GM23248 (cell line): ENCODE measurements around the gene MEGF11. TPM values are rescaled to one million over a fixed set of nuclear protein-coding genes. Genes with fewer than 3 reads are reported as not detected.

Experiments used
- DNase-seq: peaks from one replicate; pipeline ENCODE4 v3.0.0-alpha.2; 2015
- H2AFZ ChIP-seq: fragments of 200-600 bp; sonication (generic); 2 replicates; pipeline ENCODE4 v1.6.1; 2016; ENCODE audit warnings: antibody characterized with exemption
- H3F3A ChIP-seq: fragments of 200-600 bp; sonication (generic); 2 replicates; pipeline ENCODE4 v1.6.1; 2016; ENCODE audit warnings: mild to moderate bottlenecking, antibody characterized with exemption, mixed run types; ENCODE audit not compliant: insufficient read depth
- H3K27ac ChIP-seq: fragments of 200-600 bp; sonication (generic); 2 replicates; pipeline ENCODE4 v1.5.1; 2016; ENCODE audit warnings: mild to moderate bottlenecking
- H3K27me3 ChIP-seq: fragments of 200-600 bp; sonication (generic); replicated peaks from 2 replicates; pipeline ENCODE4 v1.6.1; 2016; ENCODE audit warnings: mild to moderate bottlenecking; ENCODE audit not compliant: insufficient read depth
- H3K36me3 ChIP-seq: fragments of 200-600 bp; sonication (generic); 2 replicates; pipeline ENCODE4 v1.6.1; 2016; ENCODE audit warnings: low read depth, mild to moderate bottlenecking
- H3K4me1 ChIP-seq: fragments of 200-600 bp; sonication (generic); 2 replicates; pipeline ENCODE4 v1.6.1; 2016; ENCODE audit warnings: mild to moderate bottlenecking; ENCODE audit not compliant: insufficient read depth
- H3K4me2 ChIP-seq: fragments of 200-600 bp; sonication (generic); one replicate; pipeline ENCODE4 v1.6.1; 2016; ENCODE audit warnings: mild to moderate bottlenecking; ENCODE audit not compliant: unreplicated experiment
- H3K4me3 ChIP-seq: fragments of 200-600 bp; sonication (generic); 2 replicates; pipeline ENCODE4 v1.5.1; 2016; ENCODE audit warnings: mild to moderate bottlenecking
- H3K79me2 ChIP-seq: fragments of 200-600 bp; sonication (generic); 2 replicates; pipeline ENCODE4 v1.6.1; 2016; ENCODE audit warnings: mild to moderate bottlenecking; ENCODE audit not compliant: insufficient read depth
- H3K9ac ChIP-seq: fragments of 200-600 bp; sonication (generic); 2 replicates; pipeline ENCODE4 v1.6.1; 2016; ENCODE audit warnings: mild to moderate bottlenecking
- H3K9me2 ChIP-seq: fragments of 200-600 bp; sonication (generic); 2 replicates; pipeline ENCODE4 v1.6.1; 2016; ENCODE audit warnings: mixed run types, mild to moderate bottlenecking, moderate library complexity; ENCODE audit not compliant: insufficient read depth
- H3K9me3 ChIP-seq: fragments of 200-600 bp; sonication (generic); one replicate; pipeline ENCODE4 v1.6.1; 2017; ENCODE audit warnings: low read depth
- H4K20me1 ChIP-seq: fragments of 200-600 bp; sonication (generic); 2 replicates; pipeline ENCODE4 v1.6.0; 2016; ENCODE audit not compliant: insufficient read depth
- EZH2 ChIP-seq: fragments of 200-600 bp; sonication (generic); IDR thresholded peaks from 2 replicates; pipeline ENCODE4 v1.6.1; 2018; ENCODE audit warnings: antibody characterized with exemption, mild to moderate bottlenecking; ENCODE audit not compliant: insufficient read depth, poor library complexity, severe bottlenecking
- EZH2phosphoT487 ChIP-seq: fragments of 200-600 bp; sonication (generic); IDR thresholded peaks from 2 replicates; pipeline ENCODE4 v1.6.1; 2018; ENCODE audit warnings: antibody characterized with exemption, moderate library complexity, mild to moderate bottlenecking, low read depth; ENCODE audit not compliant: insufficient read depth
- WGBS, 2 experiments: methylation state at CpG; one replicate each; pipeline ENCODE4 v1.1.6; 2015 to 2017; ENCODE audit warnings: low lambda C conversion rate in 2 of 2, low coverage in 1 of 2; ENCODE audit errors: missing lambda C conversion rate in 2 of 2; 5-methylcytosine and 5-hydroxymethylcytosine counted together
- in situ Hi-C: fragments of 300-500 bp; cut with MboI; formaldehyde crosslinking; loops from 2 replicates; pipeline ENCODE4 v1.15.0; 2020
- polyA plus RNA-seq: library from polyadenylated mRNA; unstranded; fragments of >200 nt; fragmentation: Nextera tagmentation; extraction: Ambion mirVana; gene quantifications from 2 replicates; pipeline ENCODE4 v1.2.1, GENCODE V29; 2016
- total RNA-seq: library from RNA; depleted of rRNA; stranded (reverse); fragments of >200 nt; shearing (Covaris generic); gene quantifications from 2 replicates; pipeline ENCODE4 v1.2.3, GENCODE V29; 2014

Gene MEGF11
- total and polyA plus RNA-seq, 2 experiments from 2014 or later: 0.14 TPM; not detected in 1

GRCh38 chr15:66139591-66140207 is 113.9 kb downstream of the MEGF11 start:
- Histone ChIP-seq H3K9ac (no peak overlapping the region), H3K27me3 (peaks cover 63% of the 10 kb centered on the region), H3K4me2 (no peak overlapping the region), H3K79me2 (no peaks in the 10 kb centered on the region), H3K4me1 (no peaks in the 10 kb centered on the region), H3F3A (no peaks in the 10 kb centered on the region), H3K27ac (no peak overlapping the region), H2AFZ (no peak overlapping the region), H3K9me3 (no peaks in the 10 kb centered on the region), H4K20me1 (no peaks in the 10 kb centered on the region), H3K9me2 (no peaks in the 10 kb centered on the region), H3K36me3 (no peaks in the 10 kb centered on the region), H3K4me3 (no peak overlapping the region)
- TF ChIP-seq EZH2 (no peak), EZH2phosphoT487 (no peak)
- no peak for DNase-seq
- in situ Hi-C loops: no loop called here
- 68 to 74% methylated on average over 11 of the region's 11 CpGs for WGBS, 2 experiments

- no peak for DNase-seq
Measured at GRCh38 chr15:66138892-66139590, 114.5 kb downstream of the MEGF11 start.

GRCh38 chr15:66138096-66138783 is 115.3 kb downstream of the MEGF11 start:
- Histone ChIP-seq H3K9ac (no peak overlapping the region), H3K4me3 (no peak overlapping the region), H3K4me1 (no peaks in the 10 kb centered on the region), H4K20me1 (no peaks in the 10 kb centered on the region), H3K79me2 (no peaks in the 10 kb centered on the region), H3K9me3 (no peaks in the 10 kb centered on the region), H2AFZ (no peak overlapping the region), H3K36me3 (no peaks in the 10 kb centered on the region), H3F3A (no peaks in the 10 kb centered on the region), H3K9me2 (no peaks in the 10 kb centered on the region), H3K4me2 (no peak overlapping the region), H3K27me3 (peaks cover 76% of the 10 kb centered on the region), H3K27ac (no peak overlapping the region)
- no peak for TF ChIP-seq EZH2
- TF ChIP-seq EZH2phosphoT487: no peak
- no peak for DNase-seq
- in situ Hi-C loops: no loop called here
- WGBS, 2 experiments: 31 to 38% methylated on average over 10 of the region's 10 CpGs

More at GRCh38 chr15:66138892-66139590, 114.5 kb downstream of the MEGF11 start:
- no peaks in the 10 kb centered on the region for H3K4me1 ChIP-seq
- H3F3A ChIP-seq: no peaks in the 10 kb centered on the region
- WGBS, 2 experiments: 8 to 12% methylated on average over 3 of the region's 3 CpGs
- H3K79me2 ChIP-seq: no peaks in the 10 kb centered on the region
- in situ Hi-C loops: no loop called here
- H3K9me3 ChIP-seq: no peaks in the 10 kb centered on the region
- TF ChIP-seq EZH2 (no peak), EZH2phosphoT487 (no peak)
- no peak overlapping the region for H3K4me2 ChIP-seq
- H4K20me1 ChIP-seq: no peaks in the 10 kb centered on the region
- no peak overlapping the region for H2AFZ ChIP-seq
- no peak overlapping the region for H3K27ac ChIP-seq
- H3K9me2 ChIP-seq: no peaks in the 10 kb centered on the region
- H3K9ac ChIP-seq: no peak overlapping the region
- H3K27me3 ChIP-seq: peaks cover 69% of the 10 kb centered on the region
- no peaks in the 10 kb centered on the region for H3K36me3 ChIP-seq
- no peak overlapping the region for H3K4me3 ChIP-seq

GRCh38 chr15:66136948-66137347 is 116.6 kb downstream of the MEGF11 start:
- 38 to 40% methylated on average over 2 of the region's 2 CpGs for WGBS, 2 experiments
- no peaks in the 10 kb centered on the region for H3K4me1 ChIP-seq
- H2AFZ ChIP-seq: no peak overlapping the region
- H3K9me3 ChIP-seq: no peaks in the 10 kb centered on the region
- H3K9me2 ChIP-seq: no peaks in the 10 kb centered on the region
- no peaks in the 10 kb centered on the region for H3K79me2 ChIP-seq
- H3K4me3 ChIP-seq: no peak overlapping the region
- peaks cover 89% of the 10 kb centered on the region for H3K27me3 ChIP-seq
- no peaks in the 10 kb centered on the region for H3K36me3 ChIP-seq
- no peaks in the 10 kb centered on the region for H4K20me1 ChIP-seq
- no peak overlapping the region for H3K9ac ChIP-seq
- H3K27ac ChIP-seq: no peak overlapping the region
- H3F3A ChIP-seq: no peaks in the 10 kb centered on the region
- no peak overlapping the region for H3K4me2 ChIP-seq
- no peak for TF ChIP-seq EZH2phosphoT487
- no peak for TF ChIP-seq EZH2
- DNase-seq: no peak
- in situ Hi-C loops: no loop called here
